ENCODE measurements around the gene LNPEP. TPM values are rescaled to one million over a fixed set of nuclear protein-coding genes. Genes with fewer than 3 reads are reported as not detected.

Gene LNPEP
- total RNA-seq, 6 experiments from 2014 or later, result 20.2 to 23.9 (median 22.6) TPM

DNA sequence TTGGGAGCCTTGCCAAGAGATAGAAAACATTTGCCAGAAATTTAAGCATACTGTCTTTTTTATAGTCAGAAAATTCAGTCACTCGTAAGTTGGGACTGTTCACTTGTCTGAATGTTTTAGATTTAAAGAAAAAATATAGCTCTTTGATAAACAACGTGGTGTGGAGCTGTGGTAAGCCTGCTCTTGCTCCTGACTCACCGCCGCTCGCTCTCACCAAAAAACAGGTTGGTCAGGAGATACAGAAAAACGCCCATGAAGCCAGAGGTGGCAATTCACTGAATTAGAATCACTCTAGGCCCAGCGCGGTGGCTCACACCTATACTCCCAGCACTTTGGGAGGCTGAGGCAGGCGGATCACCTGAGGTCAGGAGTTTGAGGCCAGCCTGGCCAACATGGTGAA lies 6.2 kb downstream of the LNPEP start:
- Mint-ChIP-seq H3K9me3 (no peaks in the 10 kb centered on the region), H3K27me3 (ENCODE audit: insufficient read depth) (no peaks in the 10 kb centered on the region), H3K27ac (no peak overlapping the region), H3K36me3 (ENCODE audit: low read depth) (peaks cover 15% of the 10 kb centered on the region), H3K4me3 (no peak overlapping the region), H3K4me1 (ENCODE audit: low read depth) (peaks cover 82% of the 10 kb centered on the region)
- TF ChIP-seq, protein P1, sequence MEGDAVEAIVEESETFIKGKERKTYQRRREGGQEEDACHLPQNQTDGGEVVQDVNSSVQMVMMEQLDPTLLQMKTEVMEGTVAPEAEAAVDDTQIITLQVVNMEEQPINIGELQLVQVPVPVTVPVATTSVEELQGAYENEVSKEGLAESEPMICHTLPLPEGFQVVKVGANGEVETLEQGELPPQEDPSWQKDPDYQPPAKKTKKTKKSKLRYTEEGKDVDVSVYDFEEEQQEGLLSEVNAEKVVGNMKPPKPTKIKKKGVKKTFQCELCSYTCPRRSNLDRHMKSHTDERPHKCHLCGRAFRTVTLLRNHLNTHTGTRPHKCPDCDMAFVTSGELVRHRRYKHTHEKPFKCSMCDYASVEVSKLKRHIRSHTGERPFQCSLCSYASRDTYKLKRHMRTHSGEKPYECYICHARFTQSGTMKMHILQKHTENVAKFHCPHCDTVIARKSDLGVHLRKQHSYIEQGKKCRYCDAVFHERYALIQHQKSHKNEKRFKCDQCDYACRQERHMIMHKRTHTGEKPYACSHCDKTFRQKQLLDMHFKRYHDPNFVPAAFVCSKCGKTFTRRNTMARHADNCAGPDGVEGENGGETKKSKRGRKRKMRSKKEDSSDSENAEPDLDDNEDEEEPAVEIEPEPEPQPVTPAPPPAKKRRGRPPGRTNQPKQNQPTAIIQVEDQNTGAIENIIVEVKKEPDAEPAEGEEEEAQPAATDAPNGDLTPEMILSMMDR (IDR thresholded peaks at IDR 0.05), result no peak
- no peak for DNase-seq

DNA sequence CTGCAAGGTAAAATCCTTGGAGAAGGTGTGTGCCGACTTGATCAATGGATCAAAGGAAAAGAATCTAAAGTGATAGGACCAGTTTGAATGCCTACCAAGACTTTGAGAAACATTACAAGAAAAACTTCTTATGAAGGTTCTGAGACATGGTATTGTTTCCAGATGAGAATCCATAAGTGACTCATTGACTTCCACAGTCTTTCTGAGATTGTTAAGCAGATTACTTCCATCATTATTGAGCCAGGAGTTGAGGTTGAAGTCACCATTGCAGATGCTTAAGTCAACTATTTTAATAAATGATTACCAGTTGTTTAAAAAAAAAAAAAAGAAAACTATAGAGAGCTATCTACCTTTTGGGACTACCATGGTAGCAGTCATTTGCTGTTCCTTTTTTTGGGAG lies 7.0 kb downstream of the LNPEP start:
- Mint-ChIP-seq H3K27me3 (ENCODE audit: insufficient read depth) (no peaks in the 10 kb centered on the region), H3K4me1 (ENCODE audit: low read depth) (peaks cover 79% of the 10 kb centered on the region), H3K4me3 (no peak overlapping the region; the same call in 1 of the 2 replicates), H3K27ac (peak overlapping the region; percentile 23; the same call in 1 of the 2 replicates), H3K36me3 (ENCODE audit: low read depth) (peaks cover 15% of the 10 kb centered on the region), H3K9me3 (no peaks in the 10 kb centered on the region)
- DNase-seq, result peak; percentile 68
- TF ChIP-seq, protein P1 (IDR thresholded peaks at IDR 0.05), result no peak

GRCh38 chr5:96943799-96944198 lies 7.9 kb downstream of the LNPEP start:
- DNase-seq, result no peak
- Mint-ChIP-seq H3K36me3 (ENCODE audit: low read depth) (peaks cover 15% of the 10 kb centered on the region), H3K9me3 (no peaks in the 10 kb centered on the region), H3K4me1 (ENCODE audit: low read depth) (peaks cover 70% of the 10 kb centered on the region), H3K27me3 (ENCODE audit: insufficient read depth) (no peaks in the 10 kb centered on the region), H3K27ac (peak overlapping the region; percentile 29; the same call in 1 of the 2 replicates), H3K4me3 (no peak overlapping the region)
- TF ChIP-seq, protein P1 (IDR thresholded peaks at IDR 0.05), result no peak

DNA sequence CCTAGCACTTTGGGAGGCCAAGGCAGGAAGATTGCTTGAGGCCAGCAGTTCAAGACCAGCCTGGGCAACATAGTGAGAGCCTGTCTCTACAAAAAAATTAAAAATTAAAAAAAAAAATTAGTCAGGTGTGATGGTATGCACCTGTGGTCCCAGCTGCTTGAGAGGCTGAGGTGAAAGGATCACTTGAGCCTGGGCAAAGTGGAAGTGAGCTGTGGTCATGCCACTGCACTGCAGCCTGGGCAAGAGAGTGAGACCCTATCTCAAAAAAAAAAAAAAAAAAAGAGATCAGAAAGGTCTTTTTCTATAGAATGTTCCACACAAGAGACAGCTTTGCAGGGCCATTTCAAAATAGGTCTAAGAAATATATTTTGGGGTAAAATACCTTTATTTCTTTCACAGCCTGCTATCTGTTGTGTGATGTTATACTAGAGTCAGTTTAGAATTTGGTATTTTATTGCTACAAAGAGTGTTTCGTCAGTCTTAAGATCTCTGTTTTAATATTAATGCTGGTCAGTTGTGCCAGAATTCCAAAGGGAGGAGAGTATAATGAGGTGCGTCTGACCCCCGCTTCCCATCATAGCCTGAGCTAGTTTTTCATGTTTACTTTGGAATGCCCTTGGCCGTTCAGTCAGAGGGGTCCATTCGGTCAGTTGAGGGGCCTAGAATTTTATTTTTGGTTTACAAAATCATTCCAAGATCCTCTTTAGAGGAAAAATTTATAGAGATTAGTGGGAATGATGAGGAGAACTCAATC lies 9.4 kb downstream of the LNPEP start:
- Mint-ChIP-seq H3K27ac (no peak overlapping the region), H3K27me3 (ENCODE audit: insufficient read depth) (no peaks in the 10 kb centered on the region; the same call in 1 of the 2 replicates), H3K9me3 (no peaks in the 10 kb centered on the region), H3K4me1 (ENCODE audit: low read depth) (peaks cover 61% of the 10 kb centered on the region), H3K4me3 (no peak overlapping the region), H3K36me3 (ENCODE audit: low read depth) (peaks cover 29% of the 10 kb centered on the region)
- TF ChIP-seq, protein P1 (IDR thresholded peaks at IDR 0.05), result no peak
- DNase-seq, result no peak

GRCh38 chr5:96946381-96946780 lies 10.5 kb downstream of the LNPEP start:
- Mint-ChIP-seq H3K27ac (peak overlapping the region; percentile 32; the same call in 1 of the 2 replicates), H3K4me1 (ENCODE audit: low read depth) (peaks cover 52% of the 10 kb centered on the region), H3K27me3 (ENCODE audit: insufficient read depth) (no peaks in the 10 kb centered on the region; the same call in 1 of the 2 replicates), H3K9me3 (no peaks in the 10 kb centered on the region), H3K4me3 (no peak overlapping the region), H3K36me3 (ENCODE audit: low read depth) (peaks cover 29% of the 10 kb centered on the region)
- no peak for DNase-seq
- TF ChIP-seq, protein P1 (IDR thresholded peaks at IDR 0.05), result no peak

Data from HFFc6 (cell line).